Measurements from ENCODE around the gene HSPA1B.
"Not testable (repeated sequence)": the region's sequence is repeated elsewhere in the genome, so short reads cannot be mapped to it uniquely, and the experiment has no call there.

Gene HSPA1B

GRCh38 chr6:31842053-31842452 is 14.5 kb downstream of the HSPA1B start:
- H3K27ac ChIP-seq = no peak overlapping the region
- TF ChIP-seq, protein P1, sequence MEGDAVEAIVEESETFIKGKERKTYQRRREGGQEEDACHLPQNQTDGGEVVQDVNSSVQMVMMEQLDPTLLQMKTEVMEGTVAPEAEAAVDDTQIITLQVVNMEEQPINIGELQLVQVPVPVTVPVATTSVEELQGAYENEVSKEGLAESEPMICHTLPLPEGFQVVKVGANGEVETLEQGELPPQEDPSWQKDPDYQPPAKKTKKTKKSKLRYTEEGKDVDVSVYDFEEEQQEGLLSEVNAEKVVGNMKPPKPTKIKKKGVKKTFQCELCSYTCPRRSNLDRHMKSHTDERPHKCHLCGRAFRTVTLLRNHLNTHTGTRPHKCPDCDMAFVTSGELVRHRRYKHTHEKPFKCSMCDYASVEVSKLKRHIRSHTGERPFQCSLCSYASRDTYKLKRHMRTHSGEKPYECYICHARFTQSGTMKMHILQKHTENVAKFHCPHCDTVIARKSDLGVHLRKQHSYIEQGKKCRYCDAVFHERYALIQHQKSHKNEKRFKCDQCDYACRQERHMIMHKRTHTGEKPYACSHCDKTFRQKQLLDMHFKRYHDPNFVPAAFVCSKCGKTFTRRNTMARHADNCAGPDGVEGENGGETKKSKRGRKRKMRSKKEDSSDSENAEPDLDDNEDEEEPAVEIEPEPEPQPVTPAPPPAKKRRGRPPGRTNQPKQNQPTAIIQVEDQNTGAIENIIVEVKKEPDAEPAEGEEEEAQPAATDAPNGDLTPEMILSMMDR (conservative IDR thresholded peaks at IDR 0.05) = no peak
- TF ChIP-seq ZFX (IDR thresholded peaks at IDR 0.05) = no peak

DNA sequence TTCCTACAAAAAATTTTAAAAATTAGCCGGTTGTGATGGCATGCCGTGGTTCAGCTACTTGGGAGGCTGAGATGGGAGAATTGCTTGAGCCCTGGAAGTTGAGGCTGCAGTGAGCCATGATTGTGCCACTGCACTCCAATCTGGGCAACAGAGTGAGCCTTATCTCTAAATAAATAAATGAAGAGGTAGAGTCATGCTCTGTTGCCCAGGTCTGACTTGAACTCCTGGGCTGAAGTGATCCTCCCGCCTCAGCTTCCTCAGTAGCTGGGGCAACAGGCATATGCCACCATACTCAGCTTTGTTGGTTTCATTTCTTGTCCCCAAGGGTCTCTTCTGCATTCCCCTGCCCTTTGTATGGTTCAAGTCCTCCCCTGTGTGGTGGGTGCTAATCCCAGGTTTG is 17.0 kb downstream of the HSPA1B start:
- H3K27ac ChIP-seq = no peak overlapping the region
- no peak for TF ChIP-seq ZFX (IDR thresholded peaks at IDR 0.05)
- TF ChIP-seq, protein P1 (conservative IDR thresholded peaks at IDR 0.05) = no peak

DNA sequence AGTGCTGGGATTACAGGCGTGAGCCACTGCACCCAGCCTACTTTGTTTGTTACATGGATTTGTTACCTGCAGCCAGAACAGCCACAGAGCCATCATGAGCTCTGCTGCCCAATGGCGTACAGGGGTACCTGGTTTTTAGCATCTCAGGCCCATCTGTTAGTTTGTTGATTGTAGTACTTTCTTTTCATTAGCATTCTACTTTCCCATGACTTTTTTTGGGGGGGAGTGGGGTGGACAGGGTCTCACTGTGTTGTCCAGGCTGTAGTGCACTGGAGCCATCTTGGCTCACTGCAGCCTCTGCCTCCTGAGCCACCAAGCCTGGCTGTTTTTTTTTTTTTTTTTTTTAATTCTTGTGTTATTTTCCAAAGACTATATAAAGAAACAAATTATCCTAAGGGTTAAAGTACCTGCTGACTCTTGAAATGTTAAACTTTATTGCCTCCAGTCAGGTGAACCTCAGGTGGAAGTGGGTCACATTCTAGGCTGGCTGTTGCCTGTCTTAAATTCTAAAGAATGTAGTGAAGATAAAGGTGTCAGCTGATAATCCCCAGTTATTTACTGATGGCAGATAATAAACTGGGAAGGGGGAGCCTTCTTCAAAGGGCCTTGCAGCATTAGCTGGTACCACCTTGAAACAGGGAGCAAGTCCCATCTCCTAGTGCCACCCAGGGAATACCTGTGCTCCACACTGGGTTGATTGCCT is 19.9 kb downstream of the HSPA1B start:
- TF ChIP-seq ZFX (IDR thresholded peaks at IDR 0.05) = no peak
- TF ChIP-seq, protein P1 (conservative IDR thresholded peaks at IDR 0.05) = no peak

DNA sequence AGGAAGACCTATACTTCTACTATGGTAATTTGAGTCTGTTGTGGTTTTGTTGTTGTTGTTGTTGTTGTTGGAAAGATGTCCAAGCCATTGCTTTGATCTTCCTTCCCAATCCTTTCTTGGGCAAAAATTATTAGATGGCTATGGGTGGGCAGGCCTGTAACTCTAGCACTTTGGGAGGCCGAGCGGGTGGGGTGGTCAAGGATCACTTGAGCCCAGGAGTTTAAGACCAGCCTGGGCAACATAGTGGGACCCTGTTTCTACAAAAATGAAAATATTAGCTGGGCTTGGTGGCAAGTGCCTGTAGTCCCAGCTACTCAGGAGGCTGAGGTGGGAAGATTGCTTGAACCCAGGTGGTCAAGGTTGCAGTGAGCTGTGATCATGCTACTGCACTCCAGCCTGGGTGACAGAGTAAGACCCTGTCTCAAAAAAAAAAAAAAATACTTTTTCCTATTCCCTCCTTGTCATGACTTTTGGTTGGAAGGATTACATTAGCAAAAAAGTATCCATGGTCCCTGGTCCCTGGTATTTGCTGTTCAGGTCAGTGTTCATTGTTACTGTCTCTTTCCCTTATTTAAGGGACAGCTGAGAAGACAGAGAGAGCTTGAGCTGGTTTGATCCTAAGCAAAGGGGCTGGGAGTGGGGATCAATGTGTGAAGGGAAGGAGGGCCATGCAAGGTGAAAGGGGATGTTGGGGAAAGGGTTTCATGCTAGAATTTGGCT is 23.4 kb downstream of the HSPA1B start:
- no peak overlapping the region for H3K27ac ChIP-seq
- TF ChIP-seq, protein P1 (conservative IDR thresholded peaks at IDR 0.05) = no peak
- TF ChIP-seq ZFX (IDR thresholded peaks at IDR 0.05) = no peak

More for the DNA sequence above, 19.9 kb downstream of the HSPA1B start:
- no peak overlapping the region for H3K27ac ChIP-seq

- H3K27ac ChIP-seq = no peak overlapping the region
- TF ChIP-seq, protein P1 (conservative IDR thresholded peaks at IDR 0.05) = no peak
- no peak for TF ChIP-seq ZFX (IDR thresholded peaks at IDR 0.05)
These were observed 23.9 kb downstream of the HSPA1B start for GRCh38 chr6:31851485-31851832.

DNA sequence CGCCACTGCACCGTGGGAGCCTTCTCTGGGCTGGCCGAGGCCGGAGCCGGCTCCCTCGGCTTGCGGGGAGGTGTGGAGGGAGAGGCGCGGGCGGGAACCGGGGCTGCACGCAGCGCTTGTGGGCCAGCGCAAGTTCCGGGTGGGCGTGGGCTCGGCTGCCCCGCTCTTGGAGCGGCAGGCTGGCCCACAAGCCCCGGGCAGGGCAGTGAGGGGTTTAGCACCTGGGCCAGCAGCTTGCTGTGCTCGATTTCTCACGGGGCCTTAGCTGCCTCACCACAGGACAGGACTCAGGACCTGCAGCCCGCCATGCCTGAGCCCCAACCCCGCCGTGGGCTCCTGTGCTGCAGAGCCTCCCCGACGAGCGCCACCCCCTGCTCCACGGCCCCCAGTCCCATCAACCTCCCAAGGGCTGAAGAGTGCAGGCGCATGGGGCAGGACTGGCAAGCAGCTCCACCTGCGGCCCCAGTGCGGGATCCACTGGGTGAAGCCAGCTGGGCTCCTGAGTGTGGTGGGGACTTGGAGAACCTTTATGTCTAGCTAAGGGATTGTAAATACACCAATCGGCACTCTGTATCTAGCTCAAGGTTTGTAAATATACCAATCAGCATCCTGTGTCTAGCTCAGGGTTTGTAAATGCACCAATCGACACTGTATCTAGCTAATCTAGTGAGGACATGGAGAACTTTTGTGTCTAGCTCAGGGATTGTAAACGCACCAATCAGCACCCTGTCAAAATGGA is 24.6 kb downstream of the HSPA1B start:
- not testable (repeated sequence) for H3K27ac ChIP-seq

DNA sequence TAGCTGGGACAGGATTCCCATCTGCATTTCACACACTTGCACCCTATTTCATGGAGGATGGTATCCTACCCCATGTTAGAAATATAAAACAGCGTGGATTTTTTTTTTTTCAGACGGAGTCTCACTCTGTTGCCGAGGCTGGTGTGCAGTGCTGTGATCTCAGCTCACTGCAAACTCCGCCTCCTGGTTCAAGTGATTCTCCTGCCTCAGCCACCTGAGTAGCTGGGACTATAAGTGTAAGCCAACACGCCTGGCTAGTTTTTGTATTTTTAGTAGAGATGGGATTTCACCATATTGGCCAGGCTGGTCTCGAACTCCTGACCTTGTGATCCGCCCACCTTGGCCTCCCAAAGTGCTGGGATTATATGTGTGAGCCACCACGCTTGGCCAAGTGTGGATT is 30.2 kb downstream of the HSPA1B start:
- not testable (repeated sequence) for H3K27ac ChIP-seq

GRCh38 chr6:31858707-31859106 is 31.2 kb downstream of the HSPA1B start:
- no peak overlapping the region for H3K27ac ChIP-seq
- TF ChIP-seq ZFX (IDR thresholded peaks at IDR 0.05) = no peak

Measured in C4-2B (cell line).